Activated CD8-positive, alpha-beta memory T cell treated with anti-CD3 and anti-CD28 coated beads, Interleukin-2, amount 50 U/mL, for 1 hour (primary cell): ENCODE results near the gene C1orf167.
"Not testable (repeated sequence)": the region's sequence is repeated elsewhere in the genome, so short reads cannot be mapped to it uniquely, and the experiment has no call there.

Source experiments
- DNase-seq: peaks from one replicate; pipeline ENCODE4 v3.0.0-alpha.2; 2020; ENCODE audit errors: extremely low read depth

C1orf167 gene

GRCh38 chr1:11800756-11801433 lies 38.9 kb downstream of the C1orf167 start:
- DNase-seq, result no peak

GRCh38 chr1:11802616-11802972 lies 40.6 kb downstream of the C1orf167 start:
- no peak for DNase-seq

GRCh38 chr1:11802973-11803885 lies 41.2 kb downstream of the C1orf167 start:
- peak; percentile 46 for DNase-seq

GRCh38 chr1:11803924-11804665 lies 42.1 kb downstream of the C1orf167 start:
- DNase-seq, result not testable (repeated sequence)

- DNase-seq, result no peak
These were observed 42.9 kb downstream of the C1orf167 start for GRCh38 chr1:11804666-11805421.

GRCh38 chr1:11805422-11806306 lies 43.7 kb downstream of the C1orf167 start, which contains the start of the genes CLCN6 and MTHFR:
Gene CLCN6 (plus strand): TSS chr1:11806191. CDS start chr1:11806263, 72 bp downstream.
Gene MTHFR (minus strand): TSS chr1:11805964. CDS start chr1:11803116, 2,848 bp downstream.
- DNase-seq, result peak; percentile 92

- DNase-seq, result no peak
These were observed 44.4 kb downstream of the C1orf167 start for GRCh38 chr1:11806307-11806936.

- DNase-seq, result no peak
These were observed 45.1 kb downstream of the C1orf167 start for GRCh38 chr1:11807133-11807532.

- DNase-seq, result no peak
These were observed 51.0 kb downstream of the C1orf167 start for GRCh38 chr1:11813021-11813420.

- DNase-seq, result no peak
These were observed 55.2 kb downstream of the C1orf167 start for GRCh38 chr1:11817192-11817591.

- no peak for DNase-seq
These were observed 60.1 kb downstream of the C1orf167 start for GRCh38 chr1:11822091-11822490.

GRCh38 chr1:11823366-11824137 lies 61.6 kb downstream of the C1orf167 start:
- no peak for DNase-seq

- DNase-seq, result no peak
These were observed 63.1 kb downstream of the C1orf167 start for GRCh38 chr1:11825131-11825530.

GRCh38 chr1:11826946-11827345 lies 65.0 kb downstream of the C1orf167 start:
- no peak for DNase-seq

- no peak for DNase-seq
These were observed 66.5 kb downstream of the C1orf167 start for GRCh38 chr1:11828511-11828910.

- DNase-seq, result no peak
These were observed 70.1 kb downstream of the C1orf167 start for GRCh38 chr1:11831945-11832725.

GRCh38 chr1:11833497-11833896 lies 71.5 kb downstream of the C1orf167 start:
- DNase-seq, result no peak

GRCh38 chr1:11833900-11834299 lies 71.9 kb downstream of the C1orf167 start:
- no peak for DNase-seq
